Urinary bladder (tissue), 4 donors: ENCODE results near the gene CAND1. TPM values are rescaled to one million over a fixed set of nuclear protein-coding genes. Genes with fewer than 3 reads are reported as not detected.

Source experiments
- DNase-seq: peaks from one replicate; pipeline ENCODE4 v3.0.0-alpha.2; 2015; ENCODE audit errors: extremely low spot score
- H3K27ac ChIP-seq: one replicate; pipeline ENCODE4 v1.5.1; 2013; ENCODE audit warnings: low read depth, mild to moderate bottlenecking, moderate library complexity
- H3K36me3 ChIP-seq: one replicate; pipeline ENCODE4 v1.6.1; 2013; ENCODE audit warnings: mild to moderate bottlenecking, moderate library complexity; ENCODE audit not compliant: insufficient read depth
- H3K4me1 ChIP-seq: one replicate; pipeline ENCODE4 v1.6.1; 2013; ENCODE audit warnings: mild to moderate bottlenecking, moderate library complexity; ENCODE audit not compliant: insufficient read depth
- H3K4me3 ChIP-seq: one replicate; pipeline ENCODE4 v1.5.1; 2013; ENCODE audit warnings: low read depth, low read length
- WGBS: extraction: QIAGEN DNeasy Blood & Tissue Kit; methylation state at CpG from one replicate; pipeline ENCODE4 v1.1.7; 2013; 5-methylcytosine and 5-hydroxymethylcytosine counted together
- polyA plus RNA-seq: library from polyadenylated mRNA; stranded (reverse); fragments of 200-250 nt; gene quantifications from one replicate; pipeline ENCODE4 v1.2.3, GENCODE V29; 2013
- total RNA-seq: library from RNA; depleted of rRNA; stranded (reverse); fragments of >200 nt; gene quantifications from one replicate; pipeline ENCODE4 v1.2.3, GENCODE V29; 2014
- donor health status: healthy with polysubstance abuse.
- donor health status: healthy.

The CAND1 gene
- total and polyA plus RNA-seq, 2 donors, result 51.0 to 210 TPM

- H3K4me3 ChIP-seq, result no peak overlapping the region
- no peaks in the 10 kb centered on the region for H3K4me1 ChIP-seq
- H3K27ac ChIP-seq, result no peak overlapping the region
- WGBS, result 79% methylated on average over 2 of the region's 2 CpGs
- peaks cover 7% of the 10 kb centered on the region for H3K36me3 ChIP-seq
- no peak for DNase-seq
Measured at GRCh38 chr12:67299526-67299925, 30.4 kb downstream of the CAND1 start.

- Histone ChIP-seq H3K4me3 (no peak overlapping the region), H3K4me1 (no peaks in the 10 kb centered on the region), H3K27ac (no peak overlapping the region), H3K36me3 (peaks cover 7% of the 10 kb centered on the region)
- WGBS, result 93% methylated on average over 4 of the region's 4 CpGs
- no peak for DNase-seq
Measured at GRCh38 chr12:67299926-67300325, 30.8 kb downstream of the CAND1 start.

- H3K27ac ChIP-seq, result no peak overlapping the region
- H3K36me3 ChIP-seq, result peaks cover 3% of the 10 kb centered on the region
- DNase-seq, result no peak
- H3K4me1 ChIP-seq, result no peaks in the 10 kb centered on the region
- no peak overlapping the region for H3K4me3 ChIP-seq
- 96% methylated on average over 7 of the region's 7 CpGs for WGBS
Measured at GRCh38 chr12:67302162-67302561, 33.0 kb downstream of the CAND1 start.

- Histone ChIP-seq H3K4me1 (no peaks in the 10 kb centered on the region), H3K4me3 (no peak overlapping the region), H3K36me3 (peaks cover 3% of the 10 kb centered on the region), H3K27ac (no peak overlapping the region)
- DNase-seq, result no peak
- 99% methylated on average over 1 of the region's 1 CpG for WGBS
Measured at GRCh38 chr12:67305544-67305943, 36.4 kb downstream of the CAND1 start.

GRCh38 chr12:67306712-67307111 is 37.6 kb downstream of the CAND1 start:
- WGBS, result 98% methylated on average over 2 of the region's 2 CpGs
- Histone ChIP-seq H3K4me3 (no peak overlapping the region), H3K4me1 (no peaks in the 10 kb centered on the region), H3K36me3 (peaks cover 4% of the 10 kb centered on the region), H3K27ac (no peak overlapping the region)
- no peak for DNase-seq

- no peak for DNase-seq
- Histone ChIP-seq H3K27ac (no peak overlapping the region), H3K36me3 (peaks cover 2% of the 10 kb centered on the region), H3K4me1 (no peaks in the 10 kb centered on the region), H3K4me3 (no peak overlapping the region)
- 77% methylated on average over 1 of the region's 1 CpG for WGBS
Measured at GRCh38 chr12:67315661-67316060, 46.5 kb downstream of the CAND1 start.

- no peak overlapping the region for H3K4me3 ChIP-seq
- DNase-seq, result no peak
- no peaks in the 10 kb centered on the region for H3K4me1 ChIP-seq
- H3K27ac ChIP-seq, result no peak overlapping the region
- no peaks in the 10 kb centered on the region for H3K36me3 ChIP-seq
- WGBS, result 86% methylated on average over 3 of the region's 3 CpGs
Measured at GRCh38 chr12:67318786-67319185, 49.6 kb downstream of the CAND1 start.

- no peak for DNase-seq
- no peaks in the 10 kb centered on the region for H3K36me3 ChIP-seq
- H3K27ac ChIP-seq, result no peak overlapping the region
- WGBS, result 97% methylated on average over 4 of the region's 4 CpGs
- no peak overlapping the region for H3K4me3 ChIP-seq
- H3K4me1 ChIP-seq, result no peaks in the 10 kb centered on the region
Measured at GRCh38 chr12:67319936-67320335, 50.8 kb downstream of the CAND1 start.

- no peak for DNase-seq
- WGBS, result 80% methylated on average over 3 of the region's 3 CpGs
Measured at GRCh38 chr12:67320614-67321295, 51.6 kb downstream of the CAND1 start.

GRCh38 chr12:67322580-67322979 is 53.4 kb downstream of the CAND1 start:
- DNase-seq, result no peak
- WGBS, result 96% methylated on average over 12 of the region's 12 CpGs
- Histone ChIP-seq H3K36me3 (no peaks in the 10 kb centered on the region), H3K4me3 (no peak overlapping the region), H3K4me1 (no peaks in the 10 kb centered on the region), H3K27ac (no peak overlapping the region)

More at GRCh38 chr12:67320614-67321295, 51.6 kb downstream of the CAND1 start:
- Histone ChIP-seq H3K4me1 (no peaks in the 10 kb centered on the region), H3K4me3 (no peak overlapping the region), H3K27ac (no peak overlapping the region), H3K36me3 (no peaks in the 10 kb centered on the region)

- no peaks in the 10 kb centered on the region for H3K4me1 ChIP-seq
- 97% methylated on average over 3 of the region's 3 CpGs for WGBS
- H3K36me3 ChIP-seq, result no peaks in the 10 kb centered on the region
- no peak for DNase-seq
- H3K27ac ChIP-seq, result no peak overlapping the region
- H3K4me3 ChIP-seq, result no peak overlapping the region
Measured at GRCh38 chr12:67323007-67323406, 53.8 kb downstream of the CAND1 start.

GRCh38 chr12:67326637-67327036 is 57.5 kb downstream of the CAND1 start:
- no peak overlapping the region for H3K27ac ChIP-seq
- no peak for DNase-seq
- H3K4me1 ChIP-seq, result no peaks in the 10 kb centered on the region

GRCh38 chr12:67327466-67327865 is 58.3 kb downstream of the CAND1 start:
- no peaks in the 10 kb centered on the region for H3K36me3 ChIP-seq
- no peaks in the 10 kb centered on the region for H3K4me1 ChIP-seq
- H3K4me3 ChIP-seq, result no peak overlapping the region
- 74% methylated on average over 2 of the region's 2 CpGs for WGBS
- H3K27ac ChIP-seq, result no peak overlapping the region
- DNase-seq, result no peak

More at GRCh38 chr12:67326637-67327036, 57.5 kb downstream of the CAND1 start:
- no peaks in the 10 kb centered on the region for H3K36me3 ChIP-seq
- H3K4me3 ChIP-seq, result no peak overlapping the region

- no peak overlapping the region for H3K27ac ChIP-seq
- no peaks in the 10 kb centered on the region for H3K36me3 ChIP-seq
- no peak for DNase-seq
- no peaks in the 10 kb centered on the region for H3K4me1 ChIP-seq
- WGBS, result 76% methylated on average over 1 of the region's 1 CpG
- no peak overlapping the region for H3K4me3 ChIP-seq
Measured at GRCh38 chr12:67331123-67331522, 62.0 kb downstream of the CAND1 start.

GRCh38 chr12:67331828-67332227 is 62.7 kb downstream of the CAND1 start:
- no peak for DNase-seq
- Histone ChIP-seq H3K4me1 (no peaks in the 10 kb centered on the region), H3K4me3 (no peak overlapping the region), H3K27ac (no peak overlapping the region), H3K36me3 (no peaks in the 10 kb centered on the region)
